ENCODE measurements around the gene CDKAL1.

GRCh38 chr6:21141616-21142303 is 607.5 kb downstream of the CDKAL1 start:
- TF ChIP-seq CTCF (IDR thresholded peaks at IDR 0.05; ENCODE audit: extremely low read depth in 1 of 2, insufficient read depth in 1 of 2, low read depth in 1 of 2, low read length in 2 of 2) (no peak), POLR2A (IDR thresholded peaks at IDR 0.05; ENCODE audit: low read depth, low read length) (no peak), POLR2AphosphoS5 (IDR thresholded peaks at IDR 0.05; ENCODE audit: insufficient read depth, low read depth, low read length) (no peak), EZH2 (IDR thresholded peaks at IDR 0.05; ENCODE audit: borderline replicate concordance, low read depth, low read length, severe bottlenecking) (no peak), JUN (IDR thresholded peaks at IDR 0.05; ENCODE audit: borderline replicate concordance, insufficient read depth, insufficient read length, low read depth) (no peak), MAX (IDR thresholded peaks at IDR 0.05; ENCODE audit: insufficient read depth, insufficient read length) (no peak), MYC (IDR thresholded peaks at IDR 0.05; ENCODE audit: low read depth, low read length) (no peak)
